Loucy (cell line): ENCODE results near the gene NKX1-2.

Source experiments
- EZH2phosphoT487 ChIP-seq: fragments of 200-600 bp; IDR thresholded peaks from 2 replicates; pipeline ENCODE4 v1.6.1; 2018; ENCODE audit warnings: antibody characterized with exemption, mild to moderate bottlenecking, moderate library complexity, borderline replicate concordance
- TF ChIP-seq, protein P1 (sequence below): fragments of 200-600 bp; sonication (generic); conservative IDR thresholded peaks from 2 replicates; pipeline ENCODE4 v1.5.1; 2014; ENCODE audit warnings: mild to moderate bottlenecking, antibody characterized with exemption, low read length

DNA sequence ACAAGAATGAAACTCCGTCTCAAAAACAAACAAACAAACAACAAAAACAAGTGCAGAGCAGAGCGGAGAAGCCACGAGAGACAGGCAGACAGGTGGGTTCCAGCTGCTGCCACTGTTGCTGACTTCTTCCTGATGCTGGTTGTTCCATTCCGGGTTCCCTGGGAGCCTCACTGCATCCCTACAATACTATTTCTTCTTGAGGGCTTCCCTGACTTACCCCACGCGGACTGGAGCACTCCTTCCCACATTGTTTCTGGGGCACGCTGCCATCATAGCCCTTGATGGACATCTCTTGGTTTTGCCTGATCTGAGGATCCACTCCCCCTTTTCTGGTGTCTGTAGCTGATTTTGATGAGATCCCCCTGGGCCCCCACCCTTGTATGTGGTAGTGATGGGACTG, 5.6 kb upstream of the NKX1-2 start:
- TF ChIP-seq, protein P1, sequence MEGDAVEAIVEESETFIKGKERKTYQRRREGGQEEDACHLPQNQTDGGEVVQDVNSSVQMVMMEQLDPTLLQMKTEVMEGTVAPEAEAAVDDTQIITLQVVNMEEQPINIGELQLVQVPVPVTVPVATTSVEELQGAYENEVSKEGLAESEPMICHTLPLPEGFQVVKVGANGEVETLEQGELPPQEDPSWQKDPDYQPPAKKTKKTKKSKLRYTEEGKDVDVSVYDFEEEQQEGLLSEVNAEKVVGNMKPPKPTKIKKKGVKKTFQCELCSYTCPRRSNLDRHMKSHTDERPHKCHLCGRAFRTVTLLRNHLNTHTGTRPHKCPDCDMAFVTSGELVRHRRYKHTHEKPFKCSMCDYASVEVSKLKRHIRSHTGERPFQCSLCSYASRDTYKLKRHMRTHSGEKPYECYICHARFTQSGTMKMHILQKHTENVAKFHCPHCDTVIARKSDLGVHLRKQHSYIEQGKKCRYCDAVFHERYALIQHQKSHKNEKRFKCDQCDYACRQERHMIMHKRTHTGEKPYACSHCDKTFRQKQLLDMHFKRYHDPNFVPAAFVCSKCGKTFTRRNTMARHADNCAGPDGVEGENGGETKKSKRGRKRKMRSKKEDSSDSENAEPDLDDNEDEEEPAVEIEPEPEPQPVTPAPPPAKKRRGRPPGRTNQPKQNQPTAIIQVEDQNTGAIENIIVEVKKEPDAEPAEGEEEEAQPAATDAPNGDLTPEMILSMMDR: no peak
- TF ChIP-seq EZH2phosphoT487: no peak
